IMR-90 (cell line): Measurements from ENCODE around the gene CAMTA1. TPM values are rescaled to one million over a fixed set of nuclear protein-coding genes. Genes with fewer than 3 reads are reported as not detected.

Experiments
- ATAC-seq: fragments of 200-7000 bp; cut with Tn5 transposase; 2 replicates; pipeline ENCODE4 v1.9.1; 2020; ENCODE audit warnings: low read depth, mild to moderate bottlenecking, moderate library complexity
- BruUV-seq: library from RNA; stranded (reverse); fragments of 400-500 nt; replicated peaks from 2 replicates; lab custom pipeline; 2021; lab: Mats Ljungman, UMichigan
- CTCF ChIA-PET: fragments of 300-600 bp; formaldehyde crosslinking; extraction: SDS; loops from one replicate; lab custom pipeline; 2021; ENCODE audit warnings: antibody characterized with exemption; lab: Yijun Ruan, JAX
- POLR2A ChIA-PET: fragments of 300-600 bp; sonication (Branson Sonifier 250); formaldehyde crosslinking; loops from one replicate; lab custom pipeline; 2022; ENCODE audit warnings: antibody characterized with exemption; ENCODE audit not compliant: unreplicated experiment; lab: Charles Lee
- DNase-seq: peaks from one replicate; pipeline ENCODE4 v3.0.0; 2013
- H2AFZ ChIP-seq: replicated peaks from 2 replicates; pipeline ENCODE3; 2013; ENCODE audit warnings: low read length, mild to moderate bottlenecking; ENCODE audit not compliant: poor library complexity
- H2AK5ac ChIP-seq: 2 replicates; pipeline ENCODE4 v1.6.1; 2013; ENCODE audit warnings: low read depth, low read length, inconsistent platforms
- H2AK9ac ChIP-seq: replicated peaks from 2 replicates; pipeline ENCODE3; 2013; ENCODE audit warnings: mild to moderate bottlenecking, low read depth, low read length, moderate library complexity; ENCODE audit not compliant: poor library complexity
- H2BK120ac ChIP-seq: 2 replicates; pipeline ENCODE4 v1.6.1; 2013; ENCODE audit warnings: low read depth, low read length, inconsistent platforms
- H2BK15ac ChIP-seq: 3 replicates; pipeline ENCODE4 v1.6.1; 2013; ENCODE audit warnings: low read depth, low read length, inconsistent platforms
- H2BK20ac ChIP-seq: 2 replicates; pipeline ENCODE4 v1.6.1; 2013; ENCODE audit warnings: low read depth, mild to moderate bottlenecking, inconsistent platforms, low read length, moderate library complexity
- H2BK5ac ChIP-seq: 2 replicates; pipeline ENCODE4 v1.6.1; 2013; ENCODE audit warnings: mild to moderate bottlenecking, low read depth, low read length, inconsistent platforms; ENCODE audit not compliant: poor library complexity, severe bottlenecking
- H3K14ac ChIP-seq: replicated peaks from 2 replicates; pipeline ENCODE4 v1.6.1; 2013; ENCODE audit warnings: low read depth, low read length, inconsistent platforms
- H3K18ac ChIP-seq: 2 replicates; pipeline ENCODE4 v1.6.1; 2013; ENCODE audit warnings: low read depth, low read length, control low read depth
- H3K23ac ChIP-seq: 2 replicates; pipeline ENCODE4 v1.6.1; 2013; ENCODE audit warnings: low read depth, low read length, inconsistent platforms
- H3K27ac ChIP-seq: 2 replicates; pipeline ENCODE4 v1.5.1; 2013; ENCODE audit warnings: mild to moderate bottlenecking, control low read depth, low read length; ENCODE audit not compliant: insufficient read depth
- H3K27me3 ChIP-seq: 2 replicates; pipeline ENCODE4 v1.6.1; 2013; ENCODE audit warnings: low read length; ENCODE audit not compliant: control insufficient read depth, insufficient read depth
- H3K36me3 ChIP-seq: 2 replicates; pipeline ENCODE4 v1.6.1; 2013; ENCODE audit warnings: low read length, mixed read lengths; ENCODE audit not compliant: control insufficient read depth, insufficient read depth
- H3K4ac ChIP-seq: 2 replicates; pipeline ENCODE4 v1.6.1; 2013; ENCODE audit warnings: low read depth, low read length, inconsistent platforms
- H3K4me1 ChIP-seq: 2 replicates; pipeline ENCODE4 v1.6.1; 2013; ENCODE audit warnings: low read length, mixed read lengths; ENCODE audit not compliant: control insufficient read depth, insufficient read depth
- H3K4me2 ChIP-seq: 2 replicates; pipeline ENCODE4 v1.6.1; 2013; ENCODE audit warnings: low read depth, mild to moderate bottlenecking, control low read depth, low read length, moderate library complexity
- H3K4me3 ChIP-seq: 2 replicates; pipeline ENCODE4 v1.5.1; 2013; ENCODE audit warnings: low read depth, mild to moderate bottlenecking, control low read depth, low read length, moderate library complexity; ENCODE audit not compliant: insufficient read depth
- H3K56ac ChIP-seq: 2 replicates; pipeline ENCODE4 v1.6.1; 2013; ENCODE audit warnings: low read length, inconsistent platforms; ENCODE audit not compliant: insufficient read depth; ENCODE audit errors: extremely low read depth
- H3K79me1 ChIP-seq, 2 experiments: 2 replicates each; pipeline ENCODE4 v1.6.1; 2013; ENCODE audit warnings: low read length in 2 of 2, inconsistent platforms in 1 of 2, low read depth in 1 of 2
- H3K9ac ChIP-seq: 2 replicates; pipeline ENCODE4 v1.6.1; 2013; ENCODE audit warnings: low read depth, low read length, control low read depth
- H3K9me1 ChIP-seq: 2 replicates; pipeline ENCODE4 v1.6.1; 2013; ENCODE audit warnings: low read length, inconsistent platforms; ENCODE audit not compliant: insufficient read depth
- H3K9me3 ChIP-seq: 2 replicates; pipeline ENCODE4 v1.6.1; 2013; ENCODE audit warnings: low read length; ENCODE audit not compliant: control insufficient read depth, insufficient read depth
- H4K20me1 ChIP-seq: 2 replicates; pipeline ENCODE4 v1.6.1; 2013; ENCODE audit warnings: low read length, inconsistent platforms; ENCODE audit not compliant: insufficient read depth
- H4K5ac ChIP-seq: 2 replicates; pipeline ENCODE4 v1.6.1; 2013; ENCODE audit warnings: mild to moderate bottlenecking, low read depth, low read length, control low read depth
- H4K8ac ChIP-seq, 2 experiments: 2 replicates each; pipeline ENCODE4 v1.6.1; 2013; ENCODE audit warnings: low read depth in 2 of 2, low read length in 2 of 2, control low read depth in 1 of 2, inconsistent platforms in 1 of 2
- H4K91ac ChIP-seq: 2 replicates; pipeline ENCODE4 v1.6.1; 2013; ENCODE audit warnings: low read depth, low read length, inconsistent platforms; ENCODE audit not compliant: insufficient read depth
- BHLHE40 ChIP-seq: fragments of 150-350 bp; IDR thresholded peaks from 2 replicates; pipeline ENCODE4 v1.6.1; 2016; ENCODE audit warnings: mild to moderate bottlenecking, low read depth, low read length
- CEBPB ChIP-seq: IDR thresholded peaks from 2 replicates; pipeline ENCODE4 v1.6.1; 2012; ENCODE audit warnings: low read depth, low read length, improper control_type of control experiment
- CHD1 ChIP-seq: IDR thresholded peaks from 2 replicates; pipeline ENCODE4 v1.6.1; 2012; ENCODE audit warnings: low read depth, low read length, improper control_type of control experiment
- FOS ChIP-seq: fragments of 150-350 bp; IDR thresholded peaks from 2 replicates; pipeline ENCODE4 v1.6.1; 2016; ENCODE audit warnings: low read depth, low read length
- MAFK ChIP-seq: IDR thresholded peaks from 2 replicates; pipeline ENCODE4 v1.6.1; 2012; ENCODE audit warnings: low read depth, low read length, improper control_type of control experiment
- MAZ ChIP-seq: IDR thresholded peaks from 2 replicates; pipeline ENCODE4 v1.6.1; 2012; ENCODE audit warnings: low read depth, mild to moderate bottlenecking, low read length, improper control_type of control experiment, moderate library complexity, borderline replicate concordance
- MXI1 ChIP-seq: IDR thresholded peaks from 2 replicates; pipeline ENCODE4 v1.6.1; 2012; ENCODE audit warnings: low read depth, mild to moderate bottlenecking, low read length, moderate library complexity, borderline replicate concordance
- NFE2L2 ChIP-seq: fragments of 150-350 bp; IDR thresholded peaks from 2 replicates; pipeline ENCODE4 v1.6.1; 2016; ENCODE audit warnings: low read depth, mild to moderate bottlenecking, low read length
- RAD21 ChIP-seq: IDR thresholded peaks from 2 replicates; pipeline ENCODE4 v1.6.1; 2012; ENCODE audit warnings: low read length, improper control_type of control experiment
- RCOR1 ChIP-seq: IDR thresholded peaks from 2 replicates; pipeline ENCODE4 v1.6.1; 2012; ENCODE audit warnings: mild to moderate bottlenecking, low read length, improper control_type of control experiment; ENCODE audit not compliant: insufficient replicate concordance
- RFX5 ChIP-seq: IDR thresholded peaks from 2 replicates; pipeline ENCODE4 v1.8.0; 2012; ENCODE audit warnings: low read depth, mild to moderate bottlenecking, low read length, moderate library complexity
- WGBS, 2 experiments: methylation state at CpG; one replicate each; pipeline versions ENCODE4 v1.1.5 to v1.1.7; 2013; ENCODE audit warnings: missing lambda C conversion rate in 2 of 2; ENCODE audit not compliant: insufficient read length in 1 of 2; ENCODE audit errors: extremely low coverage in 2 of 2; 5-methylcytosine and 5-hydroxymethylcytosine counted together
- dilution Hi-C: fragments of 300-500 bp; cut with HindIII; formaldehyde crosslinking; loops from one replicate; pipeline ENCODE4 v1.14.3; 2018; ENCODE audit warnings: low sequenced_read_pairs; ENCODE audit not compliant: unreplicated experiment
- in situ Hi-C: fragments of 300-500 bp; cut with MboI; formaldehyde crosslinking; loops from 3 replicates; pipeline ENCODE4 v1.14.3; 2019; ENCODE audit warnings: low sequenced_read_pairs, inconsistent platforms, mixed read lengths
- intact Hi-C: fragments of 100-400 bp; cut with micrococcal nuclease; formaldehyde crosslinking; loops from 2 replicates; pipeline ENCODE4 v1.10.0; 2022
- polyA plus RNA-seq, 3 experiments: library from polyadenylated mRNA; depleted of rRNA; stranded (reverse); fragments of >200 nt; gene quantifications; 2 replicates each; pipeline ENCODE4 v1.2.3, GENCODE V29; 2012; ENCODE audit warnings: low replicate concordance in 1 of 3
- total RNA-seq: library from RNA; depleted of rRNA; stranded (reverse); fragments of >200 nt; gene quantifications from 2 replicates; pipeline ENCODE4 v1.2.3, GENCODE V29; 2012

Gene CAMTA1
- total and polyA plus RNA-seq, 2 of the 4 experiments (the other 2 are of a cell fraction) = 35.5 to 74.3 TPM

- H3K56ac ChIP-seq = no peak overlapping the region
- no peak overlapping the region for H4K91ac ChIP-seq
- BruUV-seq = no TSS peak
- H3K18ac ChIP-seq = no peak overlapping the region
- H2BK20ac ChIP-seq = no peak overlapping the region
- no peak overlapping the region for H3K27ac ChIP-seq
- H3K4me3 ChIP-seq = no peak overlapping the region
- H3K4me1 ChIP-seq = no peaks in the 10 kb centered on the region
- TF ChIP-seq FOS (no peak), CEBPB (no peak), CHD1 (no peak), BHLHE40 (no peak), MAZ (no peak), RFX5 (no peak), MXI1 (no peak), RCOR1 (no peak), RAD21 (no peak), MAFK (no peak), NFE2L2 (no peak)
- H3K4me2 ChIP-seq = no peak overlapping the region
- no peaks in the 10 kb centered on the region for H4K20me1 ChIP-seq
- H3K4ac ChIP-seq = no peak overlapping the region
- POLR2A ChIA-PET = no interaction called here
- H3K9me3 ChIP-seq = no peaks in the 10 kb centered on the region
- H2AFZ ChIP-seq = no peak overlapping the region
- intact Hi-C loops (no loop called here), in situ Hi-C loops (no loop called here), dilution Hi-C loops (no loop called here)
- H4K8ac ChIP-seq = no peak overlapping the region
- ATAC-seq = no peak
- no CpG with 5 or more reads among the region's 2 CpGs for WGBS, 2 experiments
- H3K23ac ChIP-seq = no peak overlapping the region
- no peak for DNase-seq
- peaks cover 18% of the 10 kb centered on the region for H3K27me3 ChIP-seq
- no peak overlapping the region for H3K9ac ChIP-seq
- CTCF ChIA-PET = no interaction called here
- H3K9me1 ChIP-seq = no peaks in the 10 kb centered on the region
- no peaks in the 10 kb centered on the region for H3K36me3 ChIP-seq
- H2BK5ac ChIP-seq = no peak overlapping the region
- no peaks in the 10 kb centered on the region for H3K79me1 ChIP-seq
- no peak overlapping the region for H2BK15ac ChIP-seq
- no peak overlapping the region for H2BK120ac ChIP-seq
- H2AK5ac ChIP-seq = no peak overlapping the region
- no peak overlapping the region for H2AK9ac ChIP-seq
- no peak overlapping the region for H3K14ac ChIP-seq
- H4K5ac ChIP-seq = no peak overlapping the region
Observed at GRCh38 chr1:6947952-6948351, 162.7 kb downstream of the CAMTA1 start.
